HepG2 (cell line): Measurements from ENCODE around the gene ADIPOR2. TPM values are rescaled to one million over a fixed set of nuclear protein-coding genes. Genes with fewer than 3 reads are reported as not detected.

Source experiments
- ARNT2 ChIP-seq: sonication (generic); formaldehyde crosslinking; IDR thresholded peaks from 2 replicates; pipeline ENCODE4 v1.8.0; 2022; ENCODE audit warnings: mild to moderate bottlenecking, low read depth, missing genetic modification reagents, moderate library complexity
- CBFB ChIP-seq: sonication (generic); formaldehyde crosslinking; IDR thresholded peaks from 2 replicates; pipeline ENCODE4 v1.4.0; 2020; ENCODE audit warnings: missing genetic modification reagents
- CENPBD1 ChIP-seq: sonication (generic); formaldehyde crosslinking; IDR thresholded peaks from 2 replicates; pipeline ENCODE4 v1.8.0; 2022; ENCODE audit warnings: missing genetic modification reagents, low read depth, mild to moderate bottlenecking, borderline replicate concordance
- KLF16 ChIP-seq, 2 experiments: sonication (generic) in 1 of 2; formaldehyde crosslinking in 1 of 2; IDR thresholded peaks; 2 replicates each; pipeline versions ENCODE4 v1.6.1 to v1.8.0; 2016 to 2023; ENCODE audit warnings: missing genetic modification reagents in 2 of 2, missing compliant biosample characterization in 1 of 2
- LRRFIP1 ChIP-seq: sonication (generic); formaldehyde crosslinking; conservative IDR thresholded peaks from 2 replicates; pipeline ENCODE4 v1.4.0; 2020; ENCODE audit warnings: missing genetic modification reagents
- NCOA2 ChIP-seq: sonication (generic); formaldehyde crosslinking; IDR thresholded peaks from 2 replicates; pipeline ENCODE4 v1.8.0; 2022; ENCODE audit warnings: inconsistent platforms
- NFE2L2 ChIP-seq: fragments of 150-350 bp; IDR thresholded peaks from 2 replicates; pipeline ENCODE4 v1.6.1; 2014; ENCODE audit warnings: low read length
- PITX1 ChIP-seq: sonication (generic); formaldehyde crosslinking; IDR thresholded peaks from 2 replicates; pipeline ENCODE4 v1.5.1; 2020; ENCODE audit warnings: mild to moderate bottlenecking, missing genetic modification reagents
- TBL1XR1 ChIP-seq: fragments of 150-350 bp; IDR thresholded peaks from 2 replicates; pipeline ENCODE4 v1.6.1; 2014; ENCODE audit warnings: borderline replicate concordance, low read length; ENCODE audit not compliant: partially characterized antibody
- TFAP4 ChIP-seq: sonication (generic); IDR thresholded peaks from 2 replicates; pipeline ENCODE4 v1.6.1; 2016; ENCODE audit warnings: low read depth, borderline replicate concordance
- TMF1 ChIP-seq: sonication (generic); formaldehyde crosslinking; IDR thresholded peaks from 2 replicates; pipeline ENCODE4 v1.8.1; 2022; ENCODE audit warnings: low read depth, missing genetic modification reagents
- ZNF142 ChIP-seq: sonication (generic); formaldehyde crosslinking; IDR thresholded peaks from 2 replicates; pipeline ENCODE4 v1.4.0; 2020; ENCODE audit warnings: missing genetic modification reagents
- ZNF33B ChIP-seq: sonication (generic); formaldehyde crosslinking; IDR thresholded peaks from 2 replicates; pipeline ENCODE4 v1.5.1; 2020; ENCODE audit warnings: mild to moderate bottlenecking, missing genetic modification reagents
- ZNF841 ChIP-seq: sonication (generic); formaldehyde crosslinking; IDR thresholded peaks from 2 replicates; pipeline ENCODE4 v1.8.1; 2023; ENCODE audit warnings: missing genetic modification reagents, borderline replicate concordance
- ZSCAN5A ChIP-seq: sonication (generic); formaldehyde crosslinking; IDR thresholded peaks from 2 replicates; pipeline ENCODE4 v1.8.0; 2022; ENCODE audit warnings: mild to moderate bottlenecking, missing genetic modification reagents, borderline replicate concordance
- polyA plus RNA-seq, 8 experiments: library from polyadenylated mRNA; depleted of rRNA in 3 of 8; stranded (reverse) in 7 of 8; unstranded in 1 of 8; fragments of >200 nt; fragmentation: Illumina TruSeq in 4 of 8; extraction: Trizol in 4 of 8; gene quantifications; 2 replicates each; pipeline versions ENCODE4 v1.2.1 to v1.2.3, GENCODE V29; 2011 to 2016; ENCODE audit warnings: low read depth in 4 of 8, missing spikeins in 1 of 8, mixed read lengths in 1 of 8; ENCODE audit not compliant: insufficient read depth in 1 of 8
- total RNA-seq, 5 experiments: library from RNA; depleted of rRNA; stranded (reverse); fragments of >200 nt; fragmentation: Illumina TruSeq; extraction: Trizol; gene quantifications; 2 replicates each; pipeline ENCODE4 v1.2.3, GENCODE V29; 2016; ENCODE audit warnings: low read depth in 1 of 5

ADIPOR2 gene
- total and polyA plus RNA-seq, 2 of the 13 experiments (the other 11 are each of a cell fraction or from before 2014, with no cell fraction given), result 35.2 to 52.2 TPM

- no peak for TF ChIP-seq LRRFIP1 (CRISPR knock-in tag)
- TF ChIP-seq CBFB, result no peak
- TF ChIP-seq ZNF841 (CRISPR knock-in tag), result no peak
- TF ChIP-seq ZNF142 (CRISPR knock-in tag), result no peak
- TF ChIP-seq TBL1XR1, result no peak
- TF ChIP-seq ARNT2, result no peak
- no peak for TF ChIP-seq ZSCAN5A
- peak; percentile 20; the same call in 1 of the 2 replicates for TF ChIP-seq NCOA2
- no peak for TF ChIP-seq TMF1 (CRISPR knock-in tag)
- TF ChIP-seq TFAP4, result peak; percentile 81; the same call in 1 of the 2 replicates
- TF ChIP-seq ZNF33B (CRISPR knock-in tag), result no peak
- no peak for TF ChIP-seq NFE2L2
- TF ChIP-seq CENPBD1 (CRISPR knock-in tag), result no peak
- 0 out of 2 replicates have a peak, but pooled peaks have one; percentile 34 for TF ChIP-seq PITX1 (CRISPR knock-in tag)
- no peak for TF ChIP-seq KLF16 (CRISPR knock-in tag; IDR thresholded peaks at IDR 0.05)
Observed at GRCh38 chr12:1815814-1816729, 125.2 kb downstream of the ADIPOR2 start (continued).
